Measurements from ENCODE around the gene FMN1. TPM values are rescaled to one million over a fixed set of nuclear protein-coding genes. Genes with fewer than 3 reads are reported as not detected.

Gene FMN1
- total and polyA plus RNA-seq, 2 of the 13 experiments (the other 11 are each of a cell fraction or from before 2014, with no cell fraction given), result 0.20 to 0.60 TPM

DNA sequence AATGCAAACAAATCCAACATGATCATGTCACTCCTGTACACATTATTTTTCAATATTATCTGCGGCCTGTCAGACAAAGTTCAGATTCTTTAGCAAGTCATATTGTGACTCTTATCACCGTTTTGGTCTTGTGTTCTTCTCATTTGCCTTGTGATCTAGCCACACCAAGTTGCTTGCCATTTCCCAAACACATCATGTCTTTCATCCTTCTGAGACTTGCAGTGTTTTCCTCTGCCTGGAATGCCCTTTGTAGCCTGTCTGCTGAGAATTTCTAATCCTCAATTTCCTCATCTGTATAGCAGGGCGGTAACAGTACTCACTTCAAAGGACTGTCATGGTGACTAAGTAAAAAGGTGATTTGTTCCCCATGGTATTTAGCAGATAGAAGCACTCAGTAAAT lies 341.7 kb downstream of the FMN1 start (continued):
- TF ChIP-seq, protein P1, sequence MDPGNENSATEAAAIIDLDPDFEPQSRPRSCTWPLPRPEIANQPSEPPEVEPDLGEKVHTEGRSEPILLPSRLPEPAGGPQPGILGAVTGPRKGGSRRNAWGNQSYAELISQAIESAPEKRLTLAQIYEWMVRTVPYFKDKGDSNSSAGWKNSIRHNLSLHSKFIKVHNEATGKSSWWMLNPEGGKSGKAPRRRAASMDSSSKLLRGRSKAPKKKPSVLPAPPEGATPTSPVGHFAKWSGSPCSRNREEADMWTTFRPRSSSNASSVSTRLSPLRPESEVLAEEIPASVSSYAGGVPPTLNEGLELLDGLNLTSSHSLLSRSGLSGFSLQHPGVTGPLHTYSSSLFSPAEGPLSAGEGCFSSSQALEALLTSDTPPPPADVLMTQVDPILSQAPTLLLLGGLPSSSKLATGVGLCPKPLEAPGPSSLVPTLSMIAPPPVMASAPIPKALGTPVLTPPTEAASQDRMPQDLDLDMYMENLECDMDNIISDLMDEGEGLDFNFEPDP (CRISPR knock-in tag; conservative IDR thresholded peaks at IDR 0.05), result no peak
- TF ChIP-seq, protein P2, sequence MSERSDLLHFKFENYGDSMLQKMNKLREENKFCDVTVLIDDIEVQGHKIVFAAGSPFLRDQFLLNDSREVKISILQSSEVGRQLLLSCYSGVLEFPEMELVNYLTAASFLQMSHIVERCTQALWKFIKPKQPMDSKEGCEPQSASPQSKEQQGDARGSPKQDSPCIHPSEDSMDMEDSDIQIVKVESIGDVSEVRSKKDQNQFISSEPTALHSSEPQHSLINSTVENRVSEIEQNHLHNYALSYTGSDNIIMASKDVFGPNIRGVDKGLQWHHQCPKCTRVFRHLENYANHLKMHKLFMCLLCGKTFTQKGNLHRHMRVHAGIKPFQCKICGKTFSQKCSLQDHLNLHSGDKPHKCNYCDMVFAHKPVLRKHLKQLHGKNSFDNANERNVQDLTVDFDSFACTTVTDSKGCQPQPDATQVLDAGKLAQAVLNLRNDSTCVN (CRISPR knock-in tag; IDR thresholded peaks at IDR 0.05; ENCODE audit: borderline replicate concordance), result no peak
- TF ChIP-seq ZFX (CRISPR knock-in tag; IDR thresholded peaks at IDR 0.05; ENCODE audit: low read depth) (no peak), ZSCAN29 (CRISPR knock-in tag; conservative IDR thresholded peaks at IDR 0.05) (no peak), TBX3 (IDR thresholded peaks at IDR 0.05; ENCODE audit: borderline replicate concordance) (no peak), ZNF761 (CRISPR knock-in tag; conservative IDR thresholded peaks at IDR 0.05) (no peak), NAIF1 (CRISPR knock-in tag; IDR thresholded peaks at IDR 0.05; ENCODE audit: borderline replicate concordance) (no peak), MEIS1 (CRISPR knock-in tag; IDR thresholded peaks at IDR 0.05; ENCODE audit: borderline replicate concordance) (no peak), SOX5 (CRISPR knock-in tag; IDR thresholded peaks at IDR 0.05; ENCODE audit: borderline replicate concordance) (peak; percentile 66; the same call in 1 of the 2 replicates), ZNF501 (CRISPR knock-in tag; IDR thresholded peaks at IDR 0.05) (no peak), HOXA7 (CRISPR knock-in tag; IDR thresholded peaks at IDR 0.05) (no peak), SOX6 (IDR thresholded peaks at IDR 0.05) (no peak), SOX6 (CRISPR knock-in tag; IDR thresholded peaks at IDR 0.05) (peak; percentile 21; the same call in 1 of the 2 replicates), ATM (IDR thresholded peaks at IDR 0.05; ENCODE audit: borderline replicate concordance) (no peak), NFYB (CRISPR knock-in tag; IDR thresholded peaks at IDR 0.05) (no peak), KLF6 (CRISPR knock-in tag; IDR thresholded peaks at IDR 0.05) (no peak)
- TF ChIP-seq, protein P3, sequence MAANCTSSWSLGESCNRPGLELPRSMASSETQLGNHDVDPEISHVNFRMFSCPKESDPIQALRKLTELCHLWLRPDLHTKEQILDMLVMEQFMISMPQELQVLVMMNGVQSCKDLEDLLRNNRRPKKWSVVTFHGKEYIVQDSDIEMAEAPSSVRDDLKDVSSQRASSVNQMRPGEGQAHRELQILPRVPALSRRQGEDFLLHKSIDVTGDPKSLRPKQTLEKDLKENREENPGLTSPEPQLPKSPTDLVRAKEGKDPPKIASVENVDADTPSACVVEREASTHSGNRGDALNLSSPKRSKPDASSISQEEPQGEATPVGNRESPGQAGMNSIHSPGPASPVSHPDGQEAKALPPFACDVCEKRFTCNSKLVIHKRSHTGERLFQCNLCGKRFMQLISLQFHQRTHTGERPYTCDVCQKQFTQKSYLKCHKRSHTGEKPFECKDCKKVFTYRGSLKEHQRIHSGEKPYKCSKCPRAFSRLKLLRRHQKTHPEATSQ (CRISPR knock-in tag; IDR thresholded peaks at IDR 0.05; ENCODE audit: borderline replicate concordance), result no peak
- TF ChIP-seq, protein P4, sequence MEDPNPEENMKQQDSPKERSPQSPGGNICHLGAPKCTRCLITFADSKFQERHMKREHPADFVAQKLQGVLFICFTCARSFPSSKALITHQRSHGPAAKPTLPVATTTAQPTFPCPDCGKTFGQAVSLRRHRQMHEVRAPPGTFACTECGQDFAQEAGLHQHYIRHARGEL (CRISPR knock-in tag; IDR thresholded peaks at IDR 0.05), result no peak
- TF ChIP-seq, protein P5, sequence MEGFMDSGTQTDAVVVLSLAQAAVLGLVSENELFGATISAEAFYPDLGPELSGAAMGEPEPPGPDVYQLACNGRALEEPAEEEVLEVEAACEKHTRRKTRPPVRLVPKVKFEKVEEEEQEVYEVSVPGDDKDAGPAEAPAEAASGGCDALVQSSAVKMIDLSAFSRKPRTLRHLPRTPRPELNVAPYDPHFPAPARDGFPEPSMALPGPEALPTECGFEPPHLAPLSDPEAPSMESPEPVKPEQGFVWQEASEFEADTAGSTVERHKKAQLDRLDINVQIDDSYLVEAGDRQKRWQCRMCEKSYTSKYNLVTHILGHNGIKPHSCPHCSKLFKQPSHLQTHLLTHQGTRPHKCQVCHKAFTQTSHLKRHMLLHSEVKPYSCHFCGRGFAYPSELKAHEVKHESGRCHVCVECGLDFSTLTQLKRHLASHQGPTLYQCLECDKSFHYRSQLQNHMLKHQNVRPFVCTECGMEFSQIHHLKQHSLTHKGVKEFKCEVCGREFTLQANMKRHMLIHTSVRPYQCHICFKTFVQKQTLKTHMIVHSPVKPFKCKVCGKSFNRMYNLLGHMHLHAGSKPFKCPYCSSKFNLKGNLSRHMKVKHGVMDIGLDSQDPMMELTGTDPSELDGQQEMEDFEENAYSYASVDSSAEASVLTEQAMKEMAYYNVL (CRISPR knock-in tag; IDR thresholded peaks at IDR 0.05; ENCODE audit: borderline replicate concordance), result no peak
- TF ChIP-seq, protein P6, sequence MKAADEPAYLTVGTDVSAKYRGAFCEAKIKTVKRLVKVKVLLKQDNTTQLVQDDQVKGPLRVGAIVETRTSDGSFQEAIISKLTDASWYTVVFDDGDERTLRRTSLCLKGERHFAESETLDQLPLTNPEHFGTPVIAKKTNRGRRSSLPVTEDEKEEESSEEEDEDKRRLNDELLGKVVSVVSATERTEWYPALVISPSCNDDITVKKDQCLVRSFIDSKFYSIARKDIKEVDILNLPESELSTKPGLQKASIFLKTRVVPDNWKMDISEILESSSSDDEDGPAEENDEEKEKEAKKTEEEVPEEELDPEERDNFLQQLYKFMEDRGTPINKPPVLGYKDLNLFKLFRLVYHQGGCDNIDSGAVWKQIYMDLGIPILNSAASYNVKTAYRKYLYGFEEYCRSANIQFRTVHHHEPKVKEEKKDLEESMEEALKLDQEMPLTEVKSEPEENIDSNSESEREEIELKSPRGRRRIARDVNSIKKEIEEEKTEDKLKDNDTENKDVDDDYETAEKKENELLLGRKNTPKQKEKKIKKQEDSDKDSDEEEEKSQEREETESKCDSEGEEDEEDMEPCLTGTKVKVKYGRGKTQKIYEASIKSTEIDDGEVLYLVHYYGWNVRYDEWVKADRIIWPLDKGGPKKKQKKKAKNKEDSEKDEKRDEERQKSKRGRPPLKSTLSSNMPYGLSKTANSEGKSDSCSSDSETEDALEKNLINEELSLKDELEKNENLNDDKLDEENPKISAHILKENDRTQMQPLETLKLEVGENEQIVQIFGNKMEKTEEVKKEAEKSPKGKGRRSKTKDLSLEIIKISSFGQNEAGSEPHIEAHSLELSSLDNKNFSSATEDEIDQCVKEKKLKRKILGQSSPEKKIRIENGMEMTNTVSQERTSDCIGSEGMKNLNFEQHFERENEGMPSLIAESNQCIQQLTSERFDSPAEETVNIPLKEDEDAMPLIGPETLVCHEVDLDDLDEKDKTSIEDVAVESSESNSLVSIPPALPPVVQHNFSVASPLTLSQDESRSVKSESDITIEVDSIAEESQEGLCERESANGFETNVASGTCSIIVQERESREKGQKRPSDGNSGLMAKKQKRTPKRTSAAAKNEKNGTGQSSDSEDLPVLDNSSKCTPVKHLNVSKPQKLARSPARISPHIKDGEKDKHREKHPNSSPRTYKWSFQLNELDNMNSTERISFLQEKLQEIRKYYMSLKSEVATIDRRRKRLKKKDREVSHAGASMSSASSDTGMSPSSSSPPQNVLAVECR (CRISPR knock-in tag; IDR thresholded peaks at IDR 0.05; ENCODE audit: borderline replicate concordance), result no peak

Data from HepG2 (cell line).